GM12891 (cell line): Measurements from ENCODE around the gene UBE3C.

Source experiments
- POLR2A ChIP-seq: IDR thresholded peaks from 2 replicates; pipeline ENCODE4 v1.6.1; 2011; ENCODE audit warnings: low read depth, low read length, control low read depth
- POLR2AphosphoS5 ChIP-seq: IDR thresholded peaks from 2 replicates; pipeline ENCODE4 v1.6.1; 2011; ENCODE audit warnings: low read depth, low read length, control low read depth
- POU2F2 ChIP-seq: IDR thresholded peaks from 2 replicates; pipeline ENCODE4 v1.6.1; 2011; ENCODE audit warnings: low read depth, mild to moderate bottlenecking, control low read depth, low read length, moderate library complexity

GRCh38 chr7:157278167-157278790, 139.6 kb downstream of the UBE3C start:
- TF ChIP-seq POLR2A (no peak), POLR2AphosphoS5 (no peak), POU2F2 (no peak)
